ENCODE measurements around the gene TERT.
"Not testable (repeated sequence)": the region's sequence is repeated elsewhere in the genome, so short reads cannot be mapped to it uniquely, and the experiment has no call there.

The TERT gene

GRCh38 chr5:1334831-1335539 lies 40.1 kb upstream of the TERT start:
- TF ChIP-seq CTCF (IDR thresholded peaks at IDR 0.05; ENCODE audit: extremely low read depth, insufficient read depth, missing control alignments): no peak
- no peak for DNase-seq (ENCODE audit: low spot score)
- in situ Hi-C loops (cut with MboI; ENCODE audit: low pct_unique_long_range_greater_than_20kb, low sequenced_read_pairs, unreplicated experiment): no loop called here

- DNase-seq (ENCODE audit: low spot score): no peak
- in situ Hi-C loops (cut with MboI; ENCODE audit: low pct_unique_long_range_greater_than_20kb, low sequenced_read_pairs, unreplicated experiment): no loop called here
- TF ChIP-seq CTCF (IDR thresholded peaks at IDR 0.05; ENCODE audit: extremely low read depth, insufficient read depth, missing control alignments): no peak
Measured at GRCh38 chr5:1333986-1334385, 39.1 kb upstream of the TERT start.

GRCh38 chr5:1333286-1333685 lies 38.4 kb upstream of the TERT start:
- DNase-seq (ENCODE audit: low spot score); in situ Hi-C loops (cut with MboI; ENCODE audit: low pct_unique_long_range_greater_than_20kb, low sequenced_read_pairs, unreplicated experiment): not testable (repeated sequence)

GRCh38 chr5:1332461-1333001 lies 37.7 kb upstream of the TERT start:
- in situ Hi-C loops (cut with MboI; ENCODE audit: low pct_unique_long_range_greater_than_20kb, low sequenced_read_pairs, unreplicated experiment): no loop called here
- TF ChIP-seq CTCF (IDR thresholded peaks at IDR 0.05; ENCODE audit: extremely low read depth, insufficient read depth, missing control alignments): no peak
- DNase-seq (ENCODE audit: low spot score): no peak

- in situ Hi-C loops (cut with MboI; ENCODE audit: low pct_unique_long_range_greater_than_20kb, low sequenced_read_pairs, unreplicated experiment): no loop called here
- TF ChIP-seq CTCF (IDR thresholded peaks at IDR 0.05; ENCODE audit: extremely low read depth, insufficient read depth, missing control alignments): no peak
- no peak for DNase-seq (ENCODE audit: low spot score)
Measured at GRCh38 chr5:1331861-1332405, 37.1 kb upstream of the TERT start.

- no peak for TF ChIP-seq CTCF (IDR thresholded peaks at IDR 0.05; ENCODE audit: extremely low read depth, insufficient read depth, missing control alignments)
- in situ Hi-C loops (cut with MboI; ENCODE audit: low pct_unique_long_range_greater_than_20kb, low sequenced_read_pairs, unreplicated experiment): no loop called here
- no peak for DNase-seq (ENCODE audit: low spot score)
Measured at GRCh38 chr5:1330847-1331831, 36.3 kb upstream of the TERT start.
